ENCODE data around the gene SMIM21. TPM values are rescaled to one million over a fixed set of nuclear protein-coding genes. Genes with fewer than 3 reads are reported as not detected.

SMIM21 gene
- total RNA-seq, 1 donor from 2014 or later = not detected

- TF ChIP-seq, protein P1, sequence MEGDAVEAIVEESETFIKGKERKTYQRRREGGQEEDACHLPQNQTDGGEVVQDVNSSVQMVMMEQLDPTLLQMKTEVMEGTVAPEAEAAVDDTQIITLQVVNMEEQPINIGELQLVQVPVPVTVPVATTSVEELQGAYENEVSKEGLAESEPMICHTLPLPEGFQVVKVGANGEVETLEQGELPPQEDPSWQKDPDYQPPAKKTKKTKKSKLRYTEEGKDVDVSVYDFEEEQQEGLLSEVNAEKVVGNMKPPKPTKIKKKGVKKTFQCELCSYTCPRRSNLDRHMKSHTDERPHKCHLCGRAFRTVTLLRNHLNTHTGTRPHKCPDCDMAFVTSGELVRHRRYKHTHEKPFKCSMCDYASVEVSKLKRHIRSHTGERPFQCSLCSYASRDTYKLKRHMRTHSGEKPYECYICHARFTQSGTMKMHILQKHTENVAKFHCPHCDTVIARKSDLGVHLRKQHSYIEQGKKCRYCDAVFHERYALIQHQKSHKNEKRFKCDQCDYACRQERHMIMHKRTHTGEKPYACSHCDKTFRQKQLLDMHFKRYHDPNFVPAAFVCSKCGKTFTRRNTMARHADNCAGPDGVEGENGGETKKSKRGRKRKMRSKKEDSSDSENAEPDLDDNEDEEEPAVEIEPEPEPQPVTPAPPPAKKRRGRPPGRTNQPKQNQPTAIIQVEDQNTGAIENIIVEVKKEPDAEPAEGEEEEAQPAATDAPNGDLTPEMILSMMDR (IDR thresholded peaks at IDR 0.05) = no peak
- H3K27ac ChIP-seq = no peak overlapping the region
- no peaks in the 10 kb centered on the region for H3K27me3 ChIP-seq
- H3K4me1 ChIP-seq = no peaks in the 10 kb centered on the region
- H3K9me3 ChIP-seq = no peaks in the 10 kb centered on the region
- intact Hi-C loops (cut with DNase I) = no loop called here
- no peak for DNase-seq (ENCODE audit: low spot score in 2 of 2)
- no peak overlapping the region for H3K4me3 ChIP-seq
- H3K36me3 ChIP-seq = no peaks in the 10 kb centered on the region
These were observed 62.8 kb downstream of the SMIM21 start for GRCh38 chr18:75364512-75365253.

DNA sequence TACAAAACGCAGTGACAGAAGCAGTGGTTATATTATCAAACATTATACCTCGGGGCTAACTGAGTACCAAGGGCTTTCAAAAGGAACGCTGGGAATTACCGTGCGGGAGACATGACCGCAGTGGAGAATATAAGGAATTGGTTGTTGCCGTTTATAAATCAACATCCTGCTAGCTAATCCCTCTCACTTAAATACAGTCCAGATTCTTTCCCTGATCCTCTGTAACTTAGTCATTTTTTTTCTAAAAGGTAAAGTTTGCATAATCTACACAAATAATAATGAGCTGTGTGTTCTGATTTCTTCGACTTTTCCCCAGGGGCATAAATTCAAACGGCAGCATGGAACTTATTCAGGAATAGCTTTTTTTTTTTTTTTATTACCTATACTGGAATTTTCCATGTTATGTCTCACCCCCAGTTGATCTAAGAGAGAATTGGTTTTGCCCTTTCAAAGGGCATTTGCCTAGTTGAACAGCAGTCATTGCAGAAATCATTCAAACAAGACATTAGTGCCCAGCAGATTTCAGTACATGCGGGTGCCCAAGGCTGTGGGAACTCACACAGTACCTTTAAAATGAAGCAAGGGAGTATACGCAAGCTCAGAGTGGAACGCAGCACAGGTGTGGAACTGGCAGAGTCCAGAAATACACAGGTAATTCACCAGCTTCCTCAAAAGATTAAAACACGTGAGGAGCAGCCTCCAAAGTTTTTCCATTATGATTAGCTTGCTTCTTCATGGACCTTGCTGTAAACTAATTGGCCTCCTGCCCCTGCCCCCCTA lies 63.9 kb downstream of the SMIM21 start:
- H3K27me3 ChIP-seq = no peaks in the 10 kb centered on the region
- intact Hi-C loops (cut with DNase I) = no loop called here
- DNase-seq (ENCODE audit: low spot score in 2 of 2) = no peak
- no peak overlapping the region for H3K27ac ChIP-seq
- no peak overlapping the region for H3K4me3 ChIP-seq
- no peaks in the 10 kb centered on the region for H3K36me3 ChIP-seq
- TF ChIP-seq, protein P1 (IDR thresholded peaks at IDR 0.05) = no peak
- no peaks in the 10 kb centered on the region for H3K4me1 ChIP-seq
- no peaks in the 10 kb centered on the region for H3K9me3 ChIP-seq

- H3K27me3 ChIP-seq = no peaks in the 10 kb centered on the region
- no peaks in the 10 kb centered on the region for H3K9me3 ChIP-seq
- H3K4me3 ChIP-seq = no peak overlapping the region
- H3K4me1 ChIP-seq = no peaks in the 10 kb centered on the region
- H3K36me3 ChIP-seq = no peaks in the 10 kb centered on the region
- TF ChIP-seq, protein P1 (IDR thresholded peaks at IDR 0.05) = no peak
- DNase-seq (ENCODE audit: low spot score in 2 of 2) = no peak
- intact Hi-C loops (cut with DNase I) = no loop called here
- no peak overlapping the region for H3K27ac ChIP-seq
These were observed 65.1 kb downstream of the SMIM21 start for GRCh38 chr18:75362435-75362834.

GRCh38 chr18:75360941-75361340 lies 66.6 kb downstream of the SMIM21 start:
- intact Hi-C loops (cut with DNase I) = no loop called here
- H3K4me1 ChIP-seq = no peaks in the 10 kb centered on the region
- DNase-seq (ENCODE audit: low spot score in 2 of 2) = no peak

DNA sequence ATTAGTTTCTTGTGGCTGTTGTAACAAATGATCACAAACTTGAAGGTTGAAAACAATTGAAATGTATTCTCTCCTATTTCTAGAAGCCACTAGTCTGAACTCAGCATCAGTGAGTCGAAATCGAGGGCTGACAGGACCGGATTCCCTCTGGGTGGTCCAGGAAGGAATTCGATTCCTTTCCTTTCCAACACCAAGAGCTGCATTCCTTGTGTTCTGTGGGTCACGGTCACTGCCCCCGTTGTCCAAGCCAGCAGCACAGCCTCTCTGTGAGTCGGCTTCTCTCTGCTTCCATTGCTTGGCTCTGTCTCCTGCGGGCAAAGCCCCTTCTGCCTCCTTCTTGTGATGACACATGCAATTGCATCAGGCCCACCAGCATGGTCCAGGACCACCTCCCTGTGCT lies 67.3 kb downstream of the SMIM21 start:
- no peaks in the 10 kb centered on the region for H3K4me1 ChIP-seq
- no peaks in the 10 kb centered on the region for H3K27me3 ChIP-seq
- no peak overlapping the region for H3K27ac ChIP-seq
- no peak for DNase-seq (ENCODE audit: low spot score in 2 of 2)
- TF ChIP-seq, protein P1 (IDR thresholded peaks at IDR 0.05) = no peak
- H3K4me3 ChIP-seq = no peak overlapping the region
- intact Hi-C loops (cut with DNase I) = no loop called here
- no peaks in the 10 kb centered on the region for H3K36me3 ChIP-seq
- no peaks in the 10 kb centered on the region for H3K9me3 ChIP-seq

More at GRCh38 chr18:75360941-75361340, 66.6 kb downstream of the SMIM21 start:
- H3K36me3 ChIP-seq = no peaks in the 10 kb centered on the region
- TF ChIP-seq, protein P1 (IDR thresholded peaks at IDR 0.05) = no peak
- no peak overlapping the region for H3K4me3 ChIP-seq
- H3K27ac ChIP-seq = no peak overlapping the region
- H3K27me3 ChIP-seq = no peaks in the 10 kb centered on the region
- no peaks in the 10 kb centered on the region for H3K9me3 ChIP-seq

Other genes with a start within 250 kb of the SMIM21 start
- gene PTGR3, start 218.6 kb downstream of the SMIM21 start, total RNA-seq = 10.1 TPM
- 13.3 TPM for gene TSHZ1, start 216.9 kb downstream of the SMIM21 start, total RNA-seq